GM21515 (cell line): ENCODE data around the gene TMEM203.

Experiments used
- ATAC-seq: cut with Tn5 transposase; IDR thresholded peaks from one replicate; pipeline ENCODE4 v1.9.1; 2021; ENCODE audit not compliant: unreplicated experiment

Gene TMEM203

GRCh38 chr9:137198051-137198901 lies 7.2 kb downstream of the TMEM203 start:
- no peak for ATAC-seq

- no peak for ATAC-seq
Observed at GRCh38 chr9:137195525-137196220, 9.8 kb downstream of the TMEM203 start.

- no peak for ATAC-seq
Observed at GRCh38 chr9:137194909-137195308, 10.5 kb downstream of the TMEM203 start.

- ATAC-seq = no peak
Observed at GRCh38 chr9:137194388-137194787, 11.1 kb downstream of the TMEM203 start.

- no peak for ATAC-seq
Observed at GRCh38 chr9:137193771-137194170, 11.7 kb downstream of the TMEM203 start.

GRCh38 chr9:137192859-137193258 lies 12.6 kb downstream of the TMEM203 start:
- no peak for ATAC-seq

- ATAC-seq = no peak
Observed at GRCh38 chr9:137192448-137192780, 13.0 kb downstream of the TMEM203 start.

- no peak for ATAC-seq
Observed at GRCh38 chr9:137191691-137192447, 13.6 kb downstream of the TMEM203 start.

GRCh38 chr9:137191245-137191644 lies 14.2 kb downstream of the TMEM203 start:
- ATAC-seq = no peak

GRCh38 chr9:137190315-137190856 lies 15.1 kb downstream of the TMEM203 start:
- ATAC-seq = no peak

GRCh38 chr9:137189297-137190295 lies 15.9 kb downstream of the TMEM203 start:
- ATAC-seq = no peak

GRCh38 chr9:137188490-137189296 lies 16.8 kb downstream of the TMEM203 start, which contains the start of the genes ANAPC2 and SSNA1:
Gene ANAPC2, minus strand, starts transcription at chr9:137188560. Its CDS starts 28 bp downstream, at chr9:137188532.
Gene SSNA1, plus strand, starts transcription at chr9:137188676. Its CDS starts 51 bp downstream, at chr9:137188727.
- ATAC-seq = peak; percentile 68

GRCh38 chr9:137188086-137188489 lies 17.4 kb downstream of the TMEM203 start:
- peak; percentile 2 for ATAC-seq

GRCh38 chr9:137187386-137187785 lies 18.1 kb downstream of the TMEM203 start:
- ATAC-seq = no peak

GRCh38 chr9:137186385-137186784 lies 19.1 kb downstream of the TMEM203 start:
- ATAC-seq = no peak

GRCh38 chr9:137185921-137186320 lies 19.5 kb downstream of the TMEM203 start:
- ATAC-seq = no peak

GRCh38 chr9:137184881-137185660 lies 20.4 kb downstream of the TMEM203 start:
- no peak for ATAC-seq

GRCh38 chr9:137183980-137184595 lies 21.4 kb downstream of the TMEM203 start:
- ATAC-seq = no peak
